ENCODE data around the gene USP25.
A peak's percentile ranks its signal among the peaks of the same experiment; 100 is the strongest.

Gene USP25

DNA sequence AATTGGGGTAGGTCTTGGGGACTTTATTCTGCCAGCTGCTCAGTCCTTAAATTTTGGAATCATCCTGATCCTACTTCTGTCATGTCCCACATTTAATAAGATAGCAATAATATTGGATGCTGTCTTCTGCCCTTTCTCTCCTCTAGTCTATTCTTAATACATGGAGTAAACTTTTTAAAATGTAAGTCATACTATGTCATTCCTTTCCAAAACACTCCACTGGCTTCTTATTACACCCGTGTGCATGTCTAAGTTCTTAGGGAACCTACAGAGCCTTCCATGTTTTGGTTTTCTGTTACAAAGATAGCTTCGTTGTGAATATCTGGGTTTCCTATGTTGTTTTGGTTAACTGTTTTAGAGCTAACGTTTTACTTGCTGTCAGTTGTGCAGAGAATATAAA lies 35.1 kb downstream of the USP25 start:
- no peak for ATAC-seq (ENCODE audit: low read depth)
- no peaks in the 10 kb centered on the region for H3K27me3 ChIP-seq (ENCODE audit: insufficient read depth, poor library complexity, severe bottlenecking)
- TF ChIP-seq, protein P1, sequence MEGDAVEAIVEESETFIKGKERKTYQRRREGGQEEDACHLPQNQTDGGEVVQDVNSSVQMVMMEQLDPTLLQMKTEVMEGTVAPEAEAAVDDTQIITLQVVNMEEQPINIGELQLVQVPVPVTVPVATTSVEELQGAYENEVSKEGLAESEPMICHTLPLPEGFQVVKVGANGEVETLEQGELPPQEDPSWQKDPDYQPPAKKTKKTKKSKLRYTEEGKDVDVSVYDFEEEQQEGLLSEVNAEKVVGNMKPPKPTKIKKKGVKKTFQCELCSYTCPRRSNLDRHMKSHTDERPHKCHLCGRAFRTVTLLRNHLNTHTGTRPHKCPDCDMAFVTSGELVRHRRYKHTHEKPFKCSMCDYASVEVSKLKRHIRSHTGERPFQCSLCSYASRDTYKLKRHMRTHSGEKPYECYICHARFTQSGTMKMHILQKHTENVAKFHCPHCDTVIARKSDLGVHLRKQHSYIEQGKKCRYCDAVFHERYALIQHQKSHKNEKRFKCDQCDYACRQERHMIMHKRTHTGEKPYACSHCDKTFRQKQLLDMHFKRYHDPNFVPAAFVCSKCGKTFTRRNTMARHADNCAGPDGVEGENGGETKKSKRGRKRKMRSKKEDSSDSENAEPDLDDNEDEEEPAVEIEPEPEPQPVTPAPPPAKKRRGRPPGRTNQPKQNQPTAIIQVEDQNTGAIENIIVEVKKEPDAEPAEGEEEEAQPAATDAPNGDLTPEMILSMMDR (IDR thresholded peaks at IDR 0.05; ENCODE audit: poor library complexity, severe bottlenecking), result no peak
- peaks cover 28% of the 10 kb centered on the region for H3K4me1 ChIP-seq (ENCODE audit: insufficient read depth, poor library complexity, severe bottlenecking)
- no peak overlapping the region for H3K27ac ChIP-seq (ENCODE audit: poor library complexity, severe bottlenecking)
- peaks cover 40% of the 10 kb centered on the region for H3K36me3 ChIP-seq (ENCODE audit: low read depth)
- no peak overlapping the region for H3K4me3 ChIP-seq (ENCODE audit: severe bottlenecking)
- no peaks in the 10 kb centered on the region for H3K9me3 ChIP-seq (ENCODE audit: severe bottlenecking)
- DNase-seq (ENCODE audit: low spot score), result no peak

DNA sequence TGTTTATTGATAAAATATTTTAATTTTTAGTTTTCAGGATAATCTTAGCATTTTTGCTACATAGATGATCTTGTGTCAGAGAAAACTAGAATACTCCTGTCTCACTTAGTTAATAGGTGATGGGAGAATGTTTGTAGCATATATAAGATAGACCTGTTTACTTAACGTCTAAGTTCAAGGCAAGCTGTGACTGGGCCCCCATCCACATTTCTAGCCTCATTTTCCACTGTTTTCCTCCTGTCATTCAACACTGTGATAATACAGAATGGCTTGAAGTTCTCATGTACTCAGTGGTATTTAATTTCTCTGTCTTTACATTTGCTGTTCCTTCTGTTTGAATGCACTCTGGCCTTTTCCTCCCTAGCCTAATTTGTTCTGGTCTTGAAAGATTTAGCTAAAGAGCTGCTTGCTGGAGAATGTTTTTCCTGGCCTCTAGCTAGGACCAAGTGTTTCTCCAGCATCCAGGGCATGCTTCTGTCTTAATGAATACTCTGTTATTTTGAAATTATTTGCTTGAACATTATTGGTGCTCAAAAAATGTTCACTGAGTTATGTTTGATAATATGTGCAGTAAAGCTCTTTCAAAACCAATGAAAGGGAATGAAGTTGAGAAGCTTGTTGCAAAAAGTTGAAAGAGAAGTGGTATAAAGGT lies 37.3 kb downstream of the USP25 start:
- TF ChIP-seq, protein P1 (IDR thresholded peaks at IDR 0.05; ENCODE audit: poor library complexity, severe bottlenecking), result no peak
- no peaks in the 10 kb centered on the region for H3K27me3 ChIP-seq (ENCODE audit: insufficient read depth, poor library complexity, severe bottlenecking)
- H3K4me1 ChIP-seq (ENCODE audit: insufficient read depth, poor library complexity, severe bottlenecking), result peaks cover 34% of the 10 kb centered on the region
- no peak for ATAC-seq (ENCODE audit: low read depth)
- H3K4me3 ChIP-seq (ENCODE audit: severe bottlenecking), result no peak overlapping the region
- H3K9me3 ChIP-seq (ENCODE audit: severe bottlenecking), result no peaks in the 10 kb centered on the region
- H3K36me3 ChIP-seq (ENCODE audit: low read depth), result peaks cover 40% of the 10 kb centered on the region
- peak overlapping the region; percentile 39 for H3K27ac ChIP-seq (ENCODE audit: poor library complexity, severe bottlenecking)
- no peak for DNase-seq (ENCODE audit: low spot score)

DNA sequence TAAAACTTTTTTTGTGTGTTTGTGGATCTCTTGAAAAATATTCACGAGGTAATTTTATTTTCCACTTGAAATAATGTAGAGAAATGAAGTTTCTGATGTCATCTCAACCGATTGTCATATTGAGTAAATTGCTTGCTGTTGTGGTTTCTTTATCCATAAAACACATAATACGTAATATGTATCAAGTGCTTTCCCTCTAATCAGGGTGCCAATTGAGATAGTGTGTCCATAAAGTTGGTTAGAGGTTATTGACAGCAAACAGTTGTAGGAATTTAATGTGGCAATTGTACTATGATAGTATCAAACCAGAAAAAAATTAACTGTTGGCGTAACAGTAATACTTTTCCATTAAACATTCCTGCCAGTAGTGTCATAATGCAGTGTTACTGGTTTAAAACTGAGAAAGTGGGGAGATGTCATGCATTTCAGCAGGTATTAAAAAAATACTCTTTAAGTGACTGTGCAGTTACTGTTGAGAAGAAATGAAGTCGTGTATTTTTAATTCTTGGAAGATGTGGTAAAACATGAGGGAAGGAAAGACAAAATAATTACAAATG lies 38.3 kb downstream of the USP25 start:
- H3K4me3 ChIP-seq (ENCODE audit: severe bottlenecking), result no peak overlapping the region
- no peaks in the 10 kb centered on the region for H3K9me3 ChIP-seq (ENCODE audit: severe bottlenecking)
- peak overlapping the region; percentile 39 for H3K27ac ChIP-seq (ENCODE audit: poor library complexity, severe bottlenecking)
- no peaks in the 10 kb centered on the region for H3K27me3 ChIP-seq (ENCODE audit: insufficient read depth, poor library complexity, severe bottlenecking)
- H3K36me3 ChIP-seq (ENCODE audit: low read depth), result peaks cover 30% of the 10 kb centered on the region
- DNase-seq (ENCODE audit: low spot score), result no peak
- TF ChIP-seq, protein P1 (IDR thresholded peaks at IDR 0.05; ENCODE audit: poor library complexity, severe bottlenecking), result no peak
- ATAC-seq (ENCODE audit: low read depth), result peak; percentile 67
- peaks cover 34% of the 10 kb centered on the region for H3K4me1 ChIP-seq (ENCODE audit: insufficient read depth, poor library complexity, severe bottlenecking)

DNA sequence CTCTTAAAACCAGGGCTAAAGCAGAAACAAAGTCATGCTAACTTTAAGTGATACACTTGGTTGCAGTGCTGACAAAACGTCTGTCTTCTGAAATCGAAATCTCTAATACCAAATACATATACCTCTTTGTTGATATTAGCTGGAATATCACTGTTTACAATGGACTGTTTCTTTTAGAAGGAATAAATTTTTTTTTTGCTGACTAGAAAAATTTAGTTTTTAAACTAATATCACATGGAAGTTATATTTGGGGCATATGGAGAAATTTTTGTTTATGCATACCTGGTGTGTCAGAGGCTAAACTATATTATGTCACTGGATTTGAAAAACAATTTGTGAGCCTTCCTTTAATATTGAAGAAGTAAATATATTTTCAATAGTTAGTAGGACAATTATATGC lies 39.1 kb downstream of the USP25 start:
- ATAC-seq (ENCODE audit: low read depth) (no peak), DNase-seq (ENCODE audit: low spot score) (no peak)
- no peak overlapping the region for H3K4me3 ChIP-seq (ENCODE audit: severe bottlenecking)
- no peaks in the 10 kb centered on the region for H3K27me3 ChIP-seq (ENCODE audit: insufficient read depth, poor library complexity, severe bottlenecking)
- TF ChIP-seq, protein P1 (IDR thresholded peaks at IDR 0.05; ENCODE audit: poor library complexity, severe bottlenecking), result no peak
- peaks cover 24% of the 10 kb centered on the region for H3K36me3 ChIP-seq (ENCODE audit: low read depth)
- H3K4me1 ChIP-seq (ENCODE audit: insufficient read depth, poor library complexity, severe bottlenecking), result peaks cover 37% of the 10 kb centered on the region
- H3K27ac ChIP-seq (ENCODE audit: poor library complexity, severe bottlenecking), result peak overlapping the region; percentile 39
- H3K9me3 ChIP-seq (ENCODE audit: severe bottlenecking), result no peaks in the 10 kb centered on the region

DNA sequence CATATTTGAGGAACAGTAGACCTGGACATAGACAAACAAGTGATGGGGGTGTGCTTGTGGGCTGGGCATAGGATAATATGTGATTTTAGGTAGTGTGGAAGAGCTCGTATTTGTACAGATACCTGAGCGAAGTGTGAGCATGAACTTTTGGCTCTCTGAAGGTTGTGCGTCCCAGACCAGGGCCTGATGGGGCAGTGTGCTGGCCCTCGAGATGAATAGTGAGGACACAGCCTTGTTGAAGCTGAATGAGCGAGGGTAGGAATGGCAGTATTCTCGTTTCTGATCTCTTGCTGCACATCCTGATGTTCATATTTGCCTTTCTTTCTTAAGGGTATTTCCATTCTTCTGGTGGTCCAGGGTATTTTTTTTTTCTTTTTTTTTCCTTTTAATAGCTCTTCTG lies 41.5 kb downstream of the USP25 start:
- Histone ChIP-seq H3K27ac (ENCODE audit: poor library complexity, severe bottlenecking) (no peak overlapping the region), H3K36me3 (ENCODE audit: low read depth) (peaks cover 7% of the 10 kb centered on the region), H3K4me3 (ENCODE audit: severe bottlenecking) (no peak overlapping the region), H3K9me3 (ENCODE audit: severe bottlenecking) (no peaks in the 10 kb centered on the region), H3K4me1 (ENCODE audit: insufficient read depth, poor library complexity, severe bottlenecking) (peaks cover 60% of the 10 kb centered on the region), H3K27me3 (ENCODE audit: insufficient read depth, poor library complexity, severe bottlenecking) (no peaks in the 10 kb centered on the region)
- ATAC-seq (ENCODE audit: low read depth) (no peak), DNase-seq (ENCODE audit: low spot score) (no peak)
- TF ChIP-seq, protein P1 (IDR thresholded peaks at IDR 0.05; ENCODE audit: poor library complexity, severe bottlenecking), result no peak

All from RWPE2 (cell line).